Measurements from ENCODE around the gene DHRS4.
"Not testable (repeated sequence)": the region's sequence is repeated elsewhere in the genome, so short reads cannot be mapped to it uniquely, and the experiment has no call there.

Gene DHRS4

DNA sequence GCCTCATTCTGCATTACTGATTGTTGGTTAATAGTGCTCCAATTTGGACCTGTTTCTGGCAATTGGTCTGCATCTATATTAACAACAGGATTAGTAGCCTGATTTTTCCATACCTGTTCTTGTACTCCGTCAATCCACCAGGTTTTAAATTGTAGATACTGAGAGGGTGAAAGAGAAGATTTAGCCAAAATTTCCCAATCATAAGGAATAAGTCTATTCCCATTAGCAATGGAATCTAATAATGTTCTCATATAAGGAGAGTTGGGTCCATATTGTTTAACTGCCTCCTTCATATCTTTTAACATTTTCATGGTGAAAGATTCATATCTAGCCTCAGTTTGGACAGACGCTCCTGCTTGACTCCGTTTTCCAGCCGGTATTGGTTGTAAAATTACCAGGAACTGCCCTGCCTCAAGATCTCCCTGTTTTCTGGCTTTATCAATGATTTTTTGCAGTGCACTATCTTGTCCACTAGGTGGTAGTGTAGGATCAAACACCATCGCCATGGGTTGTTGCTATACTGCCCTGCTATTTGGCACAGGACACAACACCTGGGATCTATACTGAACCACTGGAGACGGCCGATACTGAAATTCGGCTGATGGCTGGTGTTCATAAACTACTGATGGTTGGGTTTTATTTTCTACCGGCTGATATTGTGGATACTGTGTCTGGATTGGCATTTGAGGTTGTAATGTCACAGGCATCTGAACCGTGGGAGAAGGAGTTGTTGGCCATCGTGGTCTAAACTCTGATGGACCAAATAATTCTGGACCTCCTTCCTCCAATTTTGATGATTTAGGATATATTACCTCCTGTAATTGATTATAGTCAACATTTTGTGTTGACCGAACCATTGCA is 60.3 kb downstream of the DHRS4 start:
- intact Hi-C loops (cut with DNase I), result loop anchor here (1.0 kb wide), 2 partner anchors 22 to 76 kb away; no protein-coding TSS in a partner anchor
- peak in 1 of 10 donors; percentile 82 for DNase-seq

DNA sequence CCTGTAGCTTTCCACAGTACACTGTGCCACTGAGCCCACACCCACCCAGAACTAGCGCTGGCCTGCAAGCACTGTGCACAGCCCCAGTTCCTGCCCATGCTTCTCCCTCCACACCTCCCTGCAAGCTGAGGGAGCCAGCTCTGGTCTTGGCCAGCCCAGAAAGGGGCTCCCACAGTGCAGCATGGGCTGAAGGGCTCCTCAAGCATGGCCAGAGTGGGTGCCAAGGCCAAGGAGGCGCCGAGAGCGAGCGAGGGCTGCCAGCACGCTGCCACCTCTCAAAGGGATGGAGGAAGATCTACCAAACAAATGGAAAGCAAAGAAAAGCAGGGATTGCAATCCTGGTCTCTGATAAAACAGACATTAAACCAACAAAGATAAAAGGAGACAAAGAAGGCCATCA is 62.2 kb downstream of the DHRS4 start:
- intact Hi-C loops (cut with DNase I); DNase-seq: not testable (repeated sequence)
